SHP77 treated with DMSO at 0.1 percent for 48 hours (cell line): ENCODE measurements around the gene CACNA2D4.

Experiments used
- DNase-seq: peaks from one replicate; lab custom pipeline; 2025; lab: John Stamatoyannopoulos, UW

CACNA2D4 gene

DNA sequence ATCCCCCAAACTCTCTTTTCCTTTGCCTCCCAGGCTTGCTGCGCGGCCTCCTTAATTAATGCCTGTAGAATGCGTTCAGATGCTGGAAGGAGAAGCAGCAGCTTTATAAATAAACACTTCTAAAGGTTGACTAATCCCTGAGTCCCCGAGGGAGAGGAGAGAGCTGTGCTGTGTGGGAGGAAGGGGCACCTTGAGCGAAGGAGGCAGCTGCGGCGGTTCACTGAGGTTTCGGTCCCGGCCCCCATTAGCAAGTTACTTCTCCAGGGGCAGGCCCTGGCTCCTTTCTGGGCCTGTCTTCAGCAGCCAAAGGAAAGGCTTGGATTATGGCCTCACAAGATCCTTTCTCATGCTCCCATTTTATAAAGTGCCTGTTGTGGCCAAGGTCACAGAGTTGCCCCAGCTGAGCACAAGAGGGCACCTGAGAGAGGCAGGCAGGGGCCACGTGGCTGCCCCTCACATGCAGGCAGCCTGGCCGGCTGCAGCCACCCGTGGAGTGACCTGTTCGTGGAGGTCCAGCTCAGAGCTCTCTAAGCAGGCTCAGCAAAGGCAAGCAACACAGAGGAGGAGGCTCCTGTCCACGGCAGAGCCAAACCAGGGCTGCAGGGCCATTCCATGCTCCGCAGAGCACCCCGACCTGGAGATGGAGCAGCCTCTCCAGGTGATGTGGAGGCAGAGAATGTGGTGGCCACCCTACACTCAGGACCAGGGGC lies 15.0 kb upstream of the CACNA2D4 start:
- DNase-seq = no peak

DNA sequence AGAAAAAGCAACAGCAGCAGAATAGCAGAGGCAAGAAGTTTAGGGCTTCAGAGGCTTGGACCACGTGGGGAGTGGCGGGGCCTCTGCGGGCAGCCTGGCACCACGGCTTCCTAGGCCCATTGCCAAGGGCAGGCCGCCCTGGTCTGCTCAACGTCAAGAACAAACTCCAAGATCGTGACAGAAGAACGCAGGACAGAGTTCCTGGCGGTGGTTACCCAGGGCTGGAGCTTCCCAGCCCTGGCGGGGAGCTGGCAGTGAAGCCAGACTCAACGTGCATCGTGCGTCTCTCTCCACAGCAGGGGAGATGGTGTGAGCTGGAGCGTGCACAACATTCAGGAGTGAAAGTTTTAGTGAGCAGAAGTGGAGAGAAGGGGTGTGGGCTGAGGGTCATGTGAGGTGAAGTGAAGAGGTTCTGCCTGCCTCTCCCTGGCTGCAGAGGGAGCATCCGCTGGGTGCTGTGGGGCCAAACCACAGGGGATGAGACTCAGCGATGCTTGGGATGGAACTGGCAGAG lies 13.9 kb upstream of the CACNA2D4 start:
- no peak for DNase-seq

DNA sequence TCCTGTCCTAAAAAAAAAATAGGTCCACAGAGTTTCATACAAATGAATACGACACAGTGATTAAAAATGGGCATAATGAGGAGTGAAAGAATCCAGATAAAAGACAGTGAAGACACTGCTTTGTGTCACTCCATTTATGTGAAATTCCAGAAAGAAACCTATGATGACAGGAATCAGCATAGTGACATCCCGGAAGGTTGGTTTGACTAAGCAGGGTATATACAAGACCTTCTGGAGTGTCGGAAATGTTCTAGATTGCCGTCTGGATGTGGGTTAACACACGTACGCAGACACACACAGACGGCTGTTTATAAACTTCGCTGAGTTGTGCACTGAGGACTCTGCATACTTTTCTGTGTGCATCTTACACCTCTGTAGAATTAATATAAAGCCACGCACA lies 13.2 kb upstream of the CACNA2D4 start:
- no peak for DNase-seq

DNA sequence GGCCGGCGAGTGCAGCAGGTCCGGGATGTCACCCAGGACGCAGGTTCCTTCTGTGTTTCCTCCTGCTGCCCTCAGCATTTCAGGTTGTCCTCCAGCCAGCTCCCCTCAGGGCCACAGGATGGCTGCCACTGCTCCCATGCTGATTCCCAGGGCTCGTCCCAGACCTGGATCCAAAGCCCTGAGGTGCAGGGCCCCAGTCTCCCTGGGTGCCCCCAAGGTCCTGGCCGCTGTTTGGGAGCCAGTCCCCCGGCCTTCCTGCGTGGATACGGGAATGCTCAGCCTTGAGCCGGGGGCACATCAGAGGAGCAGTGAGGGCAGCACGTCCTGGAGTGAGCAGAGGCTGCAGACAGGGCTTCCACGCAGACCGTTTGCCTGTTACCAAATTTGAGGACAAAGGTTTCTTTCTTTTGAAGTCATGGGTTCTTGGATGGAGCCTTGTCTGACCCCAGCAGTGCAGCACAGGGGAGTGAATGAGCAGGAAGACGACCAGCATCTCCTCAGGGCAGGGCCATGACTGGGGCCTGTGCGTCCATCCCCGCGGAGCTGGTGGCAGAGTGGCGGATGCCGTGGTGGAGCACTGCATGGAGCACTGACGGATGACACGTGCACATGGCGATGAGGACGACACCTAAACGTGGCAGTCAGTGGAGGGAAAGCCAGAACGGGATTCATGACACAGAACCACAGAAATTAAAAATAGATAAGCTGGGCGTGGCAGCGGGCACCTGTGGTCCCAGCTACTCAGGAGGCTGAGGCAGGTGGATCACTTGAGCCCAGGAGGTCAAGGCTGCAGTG lies 12.5 kb upstream of the CACNA2D4 start:
- DNase-seq = no peak

DNA sequence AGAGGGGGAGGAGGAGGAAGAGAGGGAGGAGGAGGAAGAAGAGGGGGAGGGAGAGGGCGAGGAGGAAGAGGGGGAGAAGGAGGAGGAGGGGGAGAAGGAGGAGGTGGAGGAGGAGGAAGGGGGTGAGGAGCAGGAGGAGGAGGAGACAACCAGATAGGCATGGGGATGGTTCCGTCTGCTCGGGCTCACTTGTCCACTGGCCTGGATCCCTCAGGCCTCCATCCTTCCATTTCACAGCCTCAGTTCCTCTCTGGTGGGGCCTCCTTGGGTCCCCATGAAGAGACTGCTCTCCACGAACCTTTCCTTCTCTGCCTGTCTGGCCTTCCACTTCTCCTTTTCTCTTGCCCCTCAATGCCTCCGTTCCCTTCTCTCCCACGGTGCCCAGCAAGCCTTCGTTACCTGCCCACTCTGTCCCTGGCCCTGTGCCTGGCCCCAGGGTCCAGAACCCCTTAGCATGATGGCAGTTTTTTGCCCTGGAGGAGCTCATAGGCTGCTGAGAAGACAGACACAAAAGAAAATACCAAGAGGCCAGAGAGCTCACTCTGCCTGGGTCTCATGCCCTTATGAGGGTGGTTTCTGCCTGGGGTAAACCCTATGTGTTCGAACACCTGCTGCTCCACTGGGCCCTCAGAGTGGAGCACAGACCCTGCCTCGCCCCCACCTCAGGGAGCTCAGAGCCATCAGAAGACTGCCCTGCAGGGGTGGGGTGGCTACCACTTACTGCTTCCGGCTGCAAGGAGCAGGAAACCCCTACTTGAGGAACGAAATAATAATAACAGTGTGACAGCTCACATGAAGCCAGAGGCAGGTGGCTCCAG lies 11.7 kb upstream of the CACNA2D4 start:
- no peak for DNase-seq

DNA sequence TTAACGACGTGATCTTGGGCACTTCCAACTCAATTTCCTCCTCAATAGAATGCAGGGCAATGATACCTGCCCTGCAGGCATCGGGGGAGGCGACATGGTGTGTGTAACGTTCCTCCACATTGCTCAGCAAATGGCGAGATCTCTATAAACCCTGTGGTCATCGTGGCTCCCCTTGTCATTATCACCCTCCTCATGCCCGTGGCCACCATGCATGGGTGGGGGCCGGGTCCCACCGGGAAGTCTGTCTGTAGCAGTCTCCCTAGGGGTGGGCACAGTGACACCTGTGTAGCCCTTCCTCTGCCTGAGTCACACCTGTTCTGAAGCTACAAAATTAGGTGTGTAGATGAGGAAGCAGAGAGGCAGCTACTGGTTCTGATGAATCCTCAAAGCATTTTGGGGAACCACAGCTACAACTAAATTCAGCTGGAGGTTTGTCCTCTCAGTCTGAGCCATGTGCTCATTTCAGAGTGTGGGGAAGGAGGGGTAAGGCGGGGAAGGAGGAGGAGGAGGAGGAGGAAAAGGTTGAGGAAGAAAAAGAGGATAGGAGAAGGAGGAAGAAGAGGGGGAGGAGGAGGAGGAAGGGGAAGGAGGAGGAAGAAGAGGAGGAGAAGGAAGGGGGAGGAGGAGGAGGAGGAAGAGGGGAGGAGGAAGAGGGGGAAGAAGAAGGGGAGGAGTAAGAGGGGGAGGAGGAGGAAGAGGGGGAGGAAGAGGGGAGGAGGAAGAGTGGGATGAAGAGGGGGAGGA lies 11.0 kb upstream of the CACNA2D4 start:
- DNase-seq = no peak

DNA sequence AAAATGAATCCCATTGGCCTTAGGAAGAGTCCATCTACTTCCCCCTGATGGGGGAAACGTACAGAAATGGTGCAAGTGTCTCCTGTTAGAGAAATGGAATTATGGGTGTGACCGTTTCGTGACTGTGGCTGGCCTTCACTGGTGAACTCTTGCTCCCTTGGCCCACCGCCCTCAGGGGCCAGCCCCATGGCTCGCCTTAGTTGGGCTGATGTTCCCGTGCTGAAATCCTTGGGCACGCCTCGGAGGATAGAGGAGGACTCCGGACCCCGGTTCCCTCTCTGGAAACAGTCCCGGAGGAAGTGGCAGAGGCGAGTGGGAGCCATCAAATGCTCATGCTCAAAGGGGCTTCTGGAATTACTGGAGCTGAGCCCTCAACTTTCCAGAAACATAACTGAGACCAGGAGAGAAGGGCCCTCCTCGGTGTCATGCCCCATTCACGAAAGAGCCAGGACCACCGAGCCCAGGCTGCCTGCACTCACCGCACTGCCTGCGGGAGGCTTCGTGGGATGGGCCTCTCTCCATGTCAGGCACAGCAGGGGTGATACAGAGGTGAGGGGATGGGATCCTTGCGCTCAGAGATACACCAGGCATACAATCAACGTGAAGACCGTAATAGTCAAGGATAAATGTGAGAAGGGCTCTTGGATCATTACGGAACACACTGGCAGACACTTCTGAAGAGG lies 10.1 kb upstream of the CACNA2D4 start:
- no peak for DNase-seq

DNA sequence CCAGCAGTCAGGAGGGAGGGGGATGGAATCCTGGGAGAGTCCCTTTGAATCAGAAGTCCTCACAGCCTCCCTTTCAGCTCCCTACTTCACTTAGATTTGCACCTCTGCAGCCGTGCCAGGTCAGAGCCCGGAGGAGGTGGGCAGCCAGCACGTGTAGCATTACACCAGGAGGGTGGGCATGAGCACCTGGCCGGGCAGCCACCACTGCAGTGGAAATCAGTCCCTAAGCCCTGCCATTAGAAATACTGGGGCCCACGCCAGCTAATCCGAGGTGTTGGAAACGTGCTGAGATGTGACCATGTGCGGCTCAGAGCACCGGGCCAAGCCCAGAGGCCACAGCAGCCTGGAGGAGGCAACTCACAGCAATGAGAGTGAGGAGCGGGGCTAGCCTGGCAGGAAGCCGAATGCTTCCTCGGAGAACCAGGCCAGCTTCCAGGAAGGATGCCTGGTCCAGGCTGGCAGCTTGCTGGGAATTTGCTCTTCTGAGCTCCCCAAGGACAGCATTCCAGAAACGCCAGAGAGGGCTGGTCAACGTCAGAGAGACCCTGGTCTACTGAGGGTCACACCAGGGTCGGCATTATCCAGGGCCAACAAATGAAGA lies 9.4 kb upstream of the CACNA2D4 start:
- no peak for DNase-seq

DNA sequence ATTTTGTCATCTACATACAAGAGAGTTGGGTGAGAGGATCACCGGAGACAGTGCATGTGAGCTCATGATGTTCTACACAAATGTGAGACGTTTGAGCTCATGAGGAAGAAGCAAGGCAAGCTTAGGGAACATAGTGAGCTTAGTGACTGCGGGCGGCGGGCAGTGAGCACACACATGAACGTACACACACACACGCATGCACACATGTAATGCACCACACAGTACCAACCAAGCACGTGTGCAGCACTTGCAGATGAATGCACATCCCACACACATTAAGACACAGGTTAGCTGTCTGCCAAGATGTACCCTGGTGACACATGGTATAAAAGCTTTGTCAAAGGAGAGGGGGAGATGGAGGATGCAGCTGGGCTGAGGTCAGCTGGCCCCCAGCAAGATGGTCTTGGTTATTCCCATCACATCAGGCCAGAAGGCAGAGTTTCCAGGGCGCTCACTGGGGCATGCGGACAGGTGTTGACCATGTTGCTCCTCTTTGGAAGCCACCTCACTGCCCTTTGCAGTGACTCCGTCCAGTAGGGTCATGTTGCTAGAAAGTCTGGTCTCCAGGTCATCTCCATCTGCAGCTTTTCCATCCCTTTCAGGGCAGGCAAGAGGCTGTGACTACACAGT lies 8.7 kb upstream of the CACNA2D4 start:
- DNase-seq = no peak

DNA sequence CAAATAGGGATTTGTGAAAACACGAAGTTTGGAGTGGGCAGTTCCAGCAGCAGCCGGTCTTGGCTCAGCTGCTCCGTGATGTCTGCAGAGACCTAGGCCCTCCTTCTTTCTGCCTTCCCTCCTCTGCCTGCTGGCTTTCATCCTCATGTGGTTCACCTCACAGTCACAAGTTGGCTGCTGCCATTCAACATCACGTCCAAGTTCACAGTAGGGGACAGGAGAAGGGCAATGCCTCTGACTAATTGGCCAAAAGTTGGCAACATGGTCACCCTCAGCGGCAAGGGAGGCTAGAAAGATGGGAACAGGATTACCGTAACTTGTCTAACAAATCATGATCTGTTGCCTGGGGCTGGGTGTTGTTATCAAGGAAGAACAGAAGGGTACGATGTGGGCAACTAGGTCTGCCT lies 7.8 kb upstream of the CACNA2D4 start:
- DNase-seq = no peak

DNA sequence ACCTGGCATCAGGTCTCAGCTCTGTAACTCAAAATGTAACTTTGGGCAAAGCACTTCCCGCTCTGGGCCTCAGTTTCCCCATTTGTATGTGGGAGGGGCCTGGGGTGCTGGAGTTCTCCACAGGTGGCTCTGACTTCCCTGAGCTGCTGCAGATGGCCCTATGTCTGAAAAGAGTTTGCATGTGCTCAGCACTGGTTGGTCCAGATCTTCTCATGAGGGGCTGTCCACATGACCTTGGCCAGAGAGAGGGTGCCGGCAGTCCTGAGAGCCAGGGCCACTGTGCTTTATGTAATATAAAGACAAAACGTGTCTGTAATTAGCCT lies 7.2 kb upstream of the CACNA2D4 start:
- DNase-seq = no peak

DNA sequence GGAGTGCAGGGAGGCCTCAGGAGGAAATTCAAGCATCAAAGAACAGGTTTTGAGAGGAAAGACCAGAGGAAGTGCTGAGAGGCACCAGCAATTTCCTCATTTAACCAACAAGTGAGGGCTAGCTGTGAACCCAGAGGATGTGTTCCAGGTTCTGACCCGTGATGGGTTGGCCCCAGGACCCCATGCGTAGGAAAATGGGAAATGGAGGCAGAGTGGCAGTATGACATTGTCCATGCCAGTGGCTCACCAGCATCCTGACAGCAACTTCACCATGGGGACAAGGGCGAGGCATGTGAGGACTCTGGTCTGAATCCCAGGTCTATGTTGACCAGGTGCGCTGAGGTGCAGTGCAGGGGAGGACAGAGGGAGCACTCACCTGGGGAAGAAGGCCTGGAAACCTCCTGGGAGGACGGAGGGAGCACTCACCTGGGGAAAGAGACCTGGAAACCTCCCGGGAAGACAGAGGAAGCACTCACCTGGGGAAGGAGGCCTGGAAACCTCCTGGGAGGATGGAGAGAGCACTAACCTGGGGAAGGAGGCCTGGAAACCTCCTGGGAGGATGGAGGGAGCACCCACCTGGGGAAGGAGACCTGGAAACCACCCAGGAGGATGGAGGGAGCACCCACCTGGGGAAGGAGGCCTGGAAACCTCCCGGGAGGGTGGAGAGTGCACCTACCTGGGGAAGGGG lies 6.7 kb upstream of the CACNA2D4 start:
- DNase-seq = no peak

DNA sequence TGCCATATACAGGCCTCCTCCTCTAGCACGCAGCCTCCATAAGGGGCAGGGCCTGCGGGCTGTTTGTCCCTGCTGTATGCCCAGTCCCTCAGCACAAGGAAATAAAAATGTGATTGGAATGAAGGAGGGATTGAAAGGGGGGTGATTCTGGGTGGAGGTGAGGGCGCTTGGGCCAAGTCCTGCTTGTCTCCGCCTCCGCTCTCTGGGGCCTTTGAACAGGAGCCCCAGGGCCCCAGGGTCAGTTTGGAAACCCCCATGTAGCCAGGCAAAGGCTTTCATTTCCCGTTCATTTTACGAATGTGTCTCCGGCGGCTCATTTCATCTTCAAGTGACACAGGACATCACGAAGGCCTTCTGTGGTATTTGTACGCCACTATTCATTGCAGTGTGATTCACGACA lies 4.5 kb upstream of the CACNA2D4 start:
- DNase-seq = no peak

DNA sequence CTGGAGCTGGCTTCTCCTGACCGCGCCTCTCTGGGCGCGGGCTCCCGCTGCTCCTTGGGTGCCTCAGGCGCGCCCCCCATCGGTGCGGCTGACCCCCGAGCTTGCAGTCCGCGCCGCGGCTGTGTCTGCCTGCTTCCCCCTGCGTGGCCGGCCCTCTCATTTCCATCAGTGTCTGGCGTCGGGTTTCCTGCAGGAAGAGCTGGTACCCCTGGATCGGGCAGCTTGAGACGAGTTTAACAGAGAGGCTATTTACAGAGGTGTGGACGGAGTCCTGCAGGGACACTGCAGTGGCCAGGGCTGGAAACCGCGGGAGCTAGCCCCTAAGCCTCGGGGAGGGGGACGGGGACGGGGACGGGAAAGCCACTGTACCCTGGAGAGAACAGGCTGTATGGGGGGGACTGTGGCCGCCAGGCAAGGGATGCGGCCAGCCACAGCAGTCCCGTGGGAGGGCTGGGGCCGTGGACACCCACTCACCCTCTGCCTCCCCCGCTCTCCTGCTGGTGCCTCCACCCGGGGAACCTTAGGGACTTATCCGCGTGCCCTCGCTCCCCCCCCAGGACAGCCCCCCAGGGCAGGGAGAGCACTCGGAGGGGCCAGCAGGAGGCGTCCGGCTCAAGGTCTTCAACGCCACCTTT lies 3.7 kb upstream of the CACNA2D4 start:
- no peak for DNase-seq

DNA sequence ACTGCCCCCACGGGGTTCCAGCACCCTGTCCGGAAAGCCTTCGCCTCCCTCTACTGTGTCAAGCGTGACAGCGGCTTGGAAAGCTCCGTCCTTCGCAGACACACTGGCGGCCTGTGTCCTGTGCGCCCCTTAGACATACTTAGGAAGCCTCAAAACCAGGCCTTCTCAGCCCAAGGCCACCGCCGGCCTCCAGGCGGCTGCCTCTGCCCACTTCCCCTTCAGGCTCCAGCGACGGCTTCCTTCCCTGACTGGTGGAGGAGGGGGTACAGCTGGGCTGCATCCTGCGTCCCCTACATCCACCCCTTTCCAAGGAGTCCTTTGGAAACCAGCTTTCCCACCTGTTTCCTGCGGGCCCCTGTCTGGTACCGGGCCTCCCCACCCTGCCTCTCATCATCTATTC lies 2.5 kb upstream of the CACNA2D4 start:
- DNase-seq = no peak

DNA sequence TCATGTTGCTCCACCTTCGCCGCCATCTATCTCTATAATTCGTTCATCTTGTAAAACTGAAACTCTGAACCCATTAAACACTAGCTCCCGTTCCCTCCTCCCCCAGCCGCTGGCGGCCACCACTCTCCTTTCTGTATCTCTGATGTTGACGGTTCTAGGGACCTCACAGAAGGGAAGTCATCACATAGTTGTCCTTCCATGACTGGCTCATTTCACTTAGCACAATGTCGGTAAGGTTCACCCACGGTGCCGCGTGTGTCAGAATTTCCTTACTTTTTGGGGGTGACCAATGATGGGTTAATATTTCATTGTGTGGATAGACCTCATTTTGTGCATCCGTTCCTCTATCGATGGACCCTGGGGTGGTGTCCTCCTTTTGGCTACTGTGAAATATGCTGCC lies 2.0 kb upstream of the CACNA2D4 start:
- DNase-seq = no peak

DNA sequence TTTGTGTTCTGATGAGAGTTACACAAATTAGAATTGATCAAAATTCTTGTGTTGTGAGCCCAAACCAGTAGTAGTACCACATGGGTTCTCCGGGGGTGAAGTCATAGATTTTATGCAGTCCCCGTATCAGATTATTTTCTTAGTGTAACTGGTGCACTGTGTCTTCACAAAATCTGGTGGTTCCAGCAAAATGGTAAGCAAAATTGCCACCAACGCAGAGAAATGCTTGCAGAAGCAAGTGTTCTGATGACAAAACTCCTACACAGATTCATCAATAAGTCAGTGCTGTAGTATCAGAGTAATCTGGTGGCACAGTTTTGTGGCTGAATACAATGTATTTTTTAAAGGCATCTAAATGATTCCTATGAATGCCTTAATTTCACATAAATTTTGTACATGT lies 1.3 kb upstream of the CACNA2D4 start:
- DNase-seq = no peak

DNA sequence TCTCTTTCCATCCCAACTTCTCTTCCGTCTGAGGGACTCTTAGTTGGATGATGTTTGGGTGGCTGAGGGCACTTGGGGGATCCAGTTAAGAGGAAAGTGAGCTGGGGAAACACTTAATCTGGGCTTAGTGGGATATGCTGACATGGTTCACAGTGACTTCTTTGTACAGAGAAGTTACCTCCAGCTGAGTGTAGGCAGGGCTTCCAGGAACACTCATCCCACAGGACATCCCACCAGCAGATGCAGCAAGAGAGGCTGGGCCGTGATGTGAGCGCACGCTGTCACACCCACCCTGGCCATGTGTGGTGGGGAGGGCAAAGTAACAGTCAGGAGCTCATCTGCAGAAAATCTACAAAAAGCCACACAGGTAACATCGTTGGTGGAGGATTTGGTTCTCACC lies 832 bp upstream of the CACNA2D4 start:
- DNase-seq = no peak

DNA sequence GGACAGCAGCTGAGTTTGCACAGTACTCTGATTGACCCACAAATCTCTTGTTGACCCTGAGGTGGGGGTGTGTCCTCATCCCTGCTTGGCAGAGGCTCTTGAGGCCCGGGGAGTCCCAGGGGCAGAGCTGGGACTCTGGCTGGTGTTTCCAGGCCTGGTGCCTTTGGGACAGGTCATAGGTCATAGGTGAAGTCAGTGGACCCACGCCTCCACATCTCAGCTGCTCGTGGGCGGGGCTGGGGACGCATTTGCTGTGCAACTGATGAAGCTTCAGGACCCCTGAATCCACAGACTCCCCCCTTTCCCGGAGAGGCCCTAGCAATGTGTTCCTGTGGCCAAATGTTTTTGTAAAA lies 408 bp upstream of the CACNA2D4 start:
- DNase-seq = no peak
